SK-N-SH treated with all-trans-retinoic acid at 6 μM for 48 hours (cell line): ENCODE measurements around the gene PDE1A.

Experiments used
- ATAC-seq: fragments of 200-7000 bp; cut with Tn5 transposase; 3 replicates; pipeline ENCODE4 v1.9.1; 2020; ENCODE audit warnings: mild to moderate bottlenecking, moderate library complexity
- ARNTL ChIP-seq: fragments of 450-650 bp; formaldehyde crosslinking; IDR thresholded peaks from 2 replicates; pipeline ENCODE4 v1.5.0; 2020; ENCODE audit warnings: low read depth, mild to moderate bottlenecking, moderate library complexity, borderline replicate concordance
- BACH2 ChIP-seq: fragments of 250-450 bp; sonication (Bioruptor Pico); IDR thresholded peaks from 2 replicates; pipeline ENCODE4 v1.9.0; 2021; ENCODE audit warnings: mild to moderate bottlenecking, borderline replicate concordance
- CREB5 ChIP-seq: fragments of 250-450 bp; sonication (Bioruptor Pico); IDR thresholded peaks from 2 replicates; pipeline ENCODE4 v1.5.1; 2020; ENCODE audit warnings: low read depth, mild to moderate bottlenecking, moderate library complexity
- CSDC2 ChIP-seq: fragments of 250-450 bp; sonication (Bioruptor Pico); IDR thresholded peaks from 2 replicates; pipeline ENCODE4 v1.5.0; 2020; ENCODE audit warnings: mild to moderate bottlenecking, moderate library complexity
- CSRNP3 ChIP-seq: fragments of 250-450 bp; sonication (Bioruptor Pico); IDR thresholded peaks from 2 replicates; pipeline ENCODE4 v1.5.1; 2021; ENCODE audit warnings: mild to moderate bottlenecking, moderate library complexity
- ESRRG ChIP-seq: fragments of 250-450 bp; sonication (Bioruptor Pico); IDR thresholded peaks from 2 replicates; pipeline ENCODE4 v1.6.1; 2021; ENCODE audit warnings: mild to moderate bottlenecking
- GLIS3 ChIP-seq: fragments of 250-450 bp; sonication (Bioruptor Pico); IDR thresholded peaks from 2 replicates; pipeline ENCODE4 v1.5.0; 2020; ENCODE audit warnings: mild to moderate bottlenecking, moderate library complexity
- ISL1 ChIP-seq: fragments of 250-450 bp; sonication (Bioruptor Pico); IDR thresholded peaks from 2 replicates; pipeline ENCODE4 v2.1.2; 2022; ENCODE audit warnings: mild to moderate bottlenecking, moderate library complexity
- OSR1 ChIP-seq: fragments of 250-450 bp; sonication (Bioruptor Pico); IDR thresholded peaks from 2 replicates; pipeline ENCODE4 v1.8.0; 2022; ENCODE audit warnings: moderate library complexity, mild to moderate bottlenecking, inconsistent platforms
- PATZ1 ChIP-seq: fragments of 250-450 bp; sonication (Bioruptor Pico); IDR thresholded peaks from 2 replicates; pipeline ENCODE4 v1.8.0; 2020; ENCODE audit warnings: mild to moderate bottlenecking, moderate library complexity, borderline replicate concordance
- POU6F1 ChIP-seq: fragments of 250-450 bp; sonication (Bioruptor Pico); IDR thresholded peaks from 2 replicates; pipeline ENCODE4 v1.8.0; 2021; ENCODE audit warnings: low read depth, mild to moderate bottlenecking, moderate library complexity, borderline replicate concordance
- PPARA ChIP-seq: fragments of 250-450 bp; sonication (Bioruptor Pico); IDR thresholded peaks from 2 replicates; pipeline ENCODE4 v1.5.0; 2020; ENCODE audit warnings: mild to moderate bottlenecking, borderline replicate concordance
- RARB ChIP-seq: fragments of 250-450 bp; sonication (Bioruptor Pico); IDR thresholded peaks from 2 replicates; pipeline ENCODE4 v1.8.0; 2021; ENCODE audit warnings: mild to moderate bottlenecking, moderate library complexity
- SNAI2 ChIP-seq: fragments of 250-450 bp; sonication (Bioruptor Pico); IDR thresholded peaks from 2 replicates; pipeline ENCODE4 v1.5.0; 2020; ENCODE audit warnings: mild to moderate bottlenecking, moderate library complexity
- TCF4 ChIP-seq: fragments of 250-450 bp; sonication (Bioruptor Pico); IDR thresholded peaks from 2 replicates; pipeline ENCODE4 v1.8.0; 2021; ENCODE audit warnings: mild to moderate bottlenecking, moderate library complexity, borderline replicate concordance
- TOX ChIP-seq: fragments of 250-450 bp; sonication (Bioruptor Pico); IDR thresholded peaks from 2 replicates; pipeline ENCODE4 v1.8.0; 2021; ENCODE audit warnings: mild to moderate bottlenecking, moderate library complexity, borderline replicate concordance
- TSHZ2 ChIP-seq: fragments of 250-450 bp; sonication (Bioruptor Pico); IDR thresholded peaks from 2 replicates; pipeline ENCODE4 v1.5.0; 2020; ENCODE audit warnings: mild to moderate bottlenecking, moderate library complexity
- ZC3H10 ChIP-seq: fragments of 250-450 bp; sonication (Bioruptor Pico); IDR thresholded peaks from 2 replicates; pipeline ENCODE4 v1.5.1; 2021; ENCODE audit warnings: mild to moderate bottlenecking, moderate library complexity
- ZFP3 ChIP-seq: fragments of 250-450 bp; sonication (Bioruptor Pico); IDR thresholded peaks from 2 replicates; pipeline ENCODE4 v1.5.0; 2020; ENCODE audit warnings: mild to moderate bottlenecking, moderate library complexity
- ZFP30 ChIP-seq: fragments of 450-650 bp; formaldehyde crosslinking; IDR thresholded peaks from 2 replicates; pipeline ENCODE4 v1.5.0; 2022; ENCODE audit warnings: mild to moderate bottlenecking, moderate library complexity
- ZNF565 ChIP-seq: fragments of 450-650 bp; formaldehyde crosslinking; conservative IDR thresholded peaks from 2 replicates; pipeline ENCODE4 v1.5.0; 2020; ENCODE audit warnings: low read depth, mild to moderate bottlenecking, moderate library complexity
- ZNF8 ChIP-seq: fragments of 450-650 bp; formaldehyde crosslinking; IDR thresholded peaks from 2 replicates; pipeline ENCODE4 v1.5.0; 2020; ENCODE audit warnings: mild to moderate bottlenecking, moderate library complexity

The PDE1A gene

GRCh38 chr2:182426918-182427240 is at the start of gene PDE1A:
TSS of gene PDE1A (minus strand) at chr2:182427036.
- no peak for TF ChIP-seq POU6F1 (CRISPR knock-in tag)
- TF ChIP-seq CSDC2, result no peak
- no peak for TF ChIP-seq ISL1 (CRISPR knock-in tag)
- TF ChIP-seq CREB5 (CRISPR knock-in tag), result no peak
- no peak for TF ChIP-seq ARNTL
- no peak for TF ChIP-seq PATZ1
- TF ChIP-seq ZNF565 (CRISPR knock-in tag), result no peak
- no peak for TF ChIP-seq SNAI2
- TF ChIP-seq BACH2 (CRISPR knock-in tag), result no peak
- no peak for TF ChIP-seq PPARA
- TF ChIP-seq TCF4 (CRISPR knock-in tag), result no peak
- TF ChIP-seq RARB, result no peak
- peak; percentile 70 for ATAC-seq

GRCh38 chr2:182473635-182474034 is 46.8 kb upstream of the PDE1A start:
- no peak for TF ChIP-seq TCF4 (CRISPR knock-in tag)
- no peak for TF ChIP-seq ZNF565 (CRISPR knock-in tag)
- no peak for TF ChIP-seq ZFP30 (CRISPR knock-in tag)
- no peak for TF ChIP-seq PPARA
- no peak for TF ChIP-seq CSDC2
- no peak for TF ChIP-seq ARNTL
- no peak for ATAC-seq

- no peak for ATAC-seq
- TF ChIP-seq SNAI2 (no peak), PPARA (no peak), TSHZ2 (no peak), CSRNP3 (CRISPR knock-in tag) (no peak), GLIS3 (CRISPR knock-in tag) (no peak), CREB5 (CRISPR knock-in tag) (no peak), BACH2 (CRISPR knock-in tag) (no peak), ZFP3 (no peak), ZNF8 (no peak), OSR1 (CRISPR knock-in tag) (no peak)
Measured at GRCh38 chr2:182463760-182464159, 36.9 kb upstream of the PDE1A start.

GRCh38 chr2:182456784-182457183 is 29.9 kb upstream of the PDE1A start:
- peak; percentile 54; the same call in 2 of the 3 replicates for ATAC-seq
- TF ChIP-seq CSDC2, result no peak
- no peak for TF ChIP-seq PATZ1
- no peak for TF ChIP-seq BACH2 (CRISPR knock-in tag)
- no peak for TF ChIP-seq ESRRG (CRISPR knock-in tag)
- TF ChIP-seq TOX (CRISPR knock-in tag), result no peak
- no peak for TF ChIP-seq ZNF565 (CRISPR knock-in tag)
- no peak for TF ChIP-seq ZC3H10 (CRISPR knock-in tag)
- TF ChIP-seq ZFP3, result no peak
